KMS-11 (cell line): ENCODE results near the gene BBS2.

Experiments
- H2AFZ ChIP-seq: fragments of 200-600 bp; sonication (generic); 2 replicates; pipeline ENCODE4 v1.6.1; 2016; ENCODE audit warnings: antibody characterized with exemption, mixed run types, low read depth
- H3K27ac ChIP-seq: fragments of 200-600 bp; sonication (generic); 2 replicates; pipeline ENCODE4 v1.6.1; 2016; ENCODE audit warnings: mild to moderate bottlenecking, mixed run types
- H3K27me3 ChIP-seq: fragments of 200-600 bp; sonication (generic); 2 replicates; pipeline ENCODE4 v1.6.1; 2017; ENCODE audit warnings: mild to moderate bottlenecking, low read depth, mixed run types, moderate library complexity; ENCODE audit not compliant: insufficient read depth
- H3K36me3 ChIP-seq: fragments of 200-600 bp; sonication (generic); 2 replicates; pipeline ENCODE4 v1.6.1; 2017; ENCODE audit warnings: mild to moderate bottlenecking, mixed run types; ENCODE audit not compliant: insufficient read depth
- H3K4me1 ChIP-seq: fragments of 200-600 bp; sonication (generic); 2 replicates; pipeline ENCODE4 v1.6.1; 2016; ENCODE audit warnings: mild to moderate bottlenecking, low read depth, mixed run types; ENCODE audit not compliant: poor library complexity, severe bottlenecking
- H3K4me2 ChIP-seq: fragments of 200-600 bp; sonication (generic); 2 replicates; pipeline ENCODE4 v1.7.0; 2016; ENCODE audit warnings: mild to moderate bottlenecking, mixed run types
- H3K4me3 ChIP-seq: fragments of 200-600 bp; sonication (generic); IDR thresholded peaks from 2 replicates; pipeline ENCODE4 v1.6.1; 2017; ENCODE audit warnings: low read depth, low read length, mixed read lengths; ENCODE audit not compliant: insufficient read depth
- H3K79me2 ChIP-seq: fragments of 200-600 bp; sonication (generic); 2 replicates; pipeline ENCODE4 v1.6.1; 2016; ENCODE audit warnings: low read depth, mixed run types; ENCODE audit not compliant: insufficient read depth
- H3K9ac ChIP-seq: fragments of 200-600 bp; sonication (generic); 2 replicates; pipeline ENCODE4 v1.6.1; 2016; ENCODE audit warnings: mild to moderate bottlenecking, mixed run types
- H4K20me1 ChIP-seq: fragments of 200-600 bp; sonication (generic); 2 replicates; pipeline ENCODE4 v1.6.1; 2016; ENCODE audit warnings: mild to moderate bottlenecking, mixed run types; ENCODE audit not compliant: insufficient read depth
- CTCF ChIP-seq: fragments of 200-600 bp; sonication (generic); conservative IDR thresholded peaks from 2 replicates; pipeline ENCODE4 v1.6.1; 2017; ENCODE audit warnings: low read depth, mild to moderate bottlenecking, antibody characterized with exemption, low read length, moderate library complexity, mixed read lengths

Gene BBS2

GRCh38 chr16:56542039-56542438, 22.2 kb upstream of the BBS2 start:
- no peak for TF ChIP-seq CTCF
- Histone ChIP-seq H3K79me2 (no peaks in the 10 kb centered on the region), H3K36me3 (no peaks in the 10 kb centered on the region), H3K27me3 (no peaks in the 10 kb centered on the region), H3K4me1 (peaks cover 3% of the 10 kb centered on the region), H3K4me2 (no peak overlapping the region), H3K27ac (no peak overlapping the region), H2AFZ (no peak overlapping the region), H3K4me3 (no peak overlapping the region), H4K20me1 (no peaks in the 10 kb centered on the region), H3K9ac (no peak overlapping the region)

- no peaks in the 10 kb centered on the region for H3K79me2 ChIP-seq
- no peak overlapping the region for H2AFZ ChIP-seq
- H3K4me1 ChIP-seq: no peaks in the 10 kb centered on the region
- H3K9ac ChIP-seq: no peak overlapping the region
- no peaks in the 10 kb centered on the region for H3K27me3 ChIP-seq
- no peak overlapping the region for H3K4me3 ChIP-seq
- no peak overlapping the region for H3K27ac ChIP-seq
- H3K4me2 ChIP-seq: no peak overlapping the region
- H4K20me1 ChIP-seq: no peaks in the 10 kb centered on the region
- no peak for TF ChIP-seq CTCF
- H3K36me3 ChIP-seq: no peaks in the 10 kb centered on the region
Observed at GRCh38 chr16:56539656-56540055, 19.8 kb upstream of the BBS2 start.

- Histone ChIP-seq H3K9ac (no peak overlapping the region), H3K4me2 (no peak overlapping the region), H3K27ac (no peak overlapping the region), H3K27me3 (no peaks in the 10 kb centered on the region), H3K79me2 (no peaks in the 10 kb centered on the region), H4K20me1 (no peaks in the 10 kb centered on the region), H3K36me3 (no peaks in the 10 kb centered on the region), H3K4me1 (no peaks in the 10 kb centered on the region), H3K4me3 (no peak overlapping the region), H2AFZ (no peak overlapping the region)
- TF ChIP-seq CTCF: no peak
Observed at GRCh38 chr16:56538331-56538730, 18.5 kb upstream of the BBS2 start.

- no peaks in the 10 kb centered on the region for H3K36me3 ChIP-seq
- H3K27ac ChIP-seq: no peak overlapping the region
- no peak for TF ChIP-seq CTCF
- no peak overlapping the region for H2AFZ ChIP-seq
- H3K4me2 ChIP-seq: no peak overlapping the region
- H3K4me1 ChIP-seq: no peaks in the 10 kb centered on the region
- no peak overlapping the region for H3K4me3 ChIP-seq
- no peak overlapping the region for H3K9ac ChIP-seq
- H3K79me2 ChIP-seq: no peaks in the 10 kb centered on the region
- H3K27me3 ChIP-seq: no peaks in the 10 kb centered on the region
- H4K20me1 ChIP-seq: no peaks in the 10 kb centered on the region
Observed at GRCh38 chr16:56534847-56535383, 15.1 kb upstream of the BBS2 start.
